GM11168 (cell line): ENCODE measurements around the gene SERPINB11.
"Not testable (repeated sequence)": the region's sequence is repeated elsewhere in the genome, so short reads cannot be mapped to it uniquely, and the experiment has no call there.

Experiments used
- in situ Hi-C: fragments of 300-500 bp; cut with MboI; formaldehyde crosslinking; loops from one replicate; pipeline ENCODE4 v1.12.0; 2022; ENCODE audit warnings: low sequenced_read_pairs; ENCODE audit not compliant: unreplicated experiment

The SERPINB11 gene

GRCh38 chr18:63702660-63703059 is at the start of gene SERPINB11:
SERPINB11 (plus strand) TSS chr18:63702960; CDS start chr18:63710194, 7,234 bp downstream.
- in situ Hi-C loops, result no loop called here

GRCh38 chr18:63658920-63659319 is 43.8 kb upstream of the SERPINB11 start:
- in situ Hi-C loops, result not testable (repeated sequence)

- in situ Hi-C loops, result not testable (repeated sequence)
Observed at GRCh38 chr18:63661750-63662149, 41.0 kb upstream of the SERPINB11 start, which contains the start of gene SERPINB3. SERPINB3 (minus strand) TSS chr18:63661893; CDS start chr18:63661216, 677 bp downstream.

- in situ Hi-C loops, result no loop called here
Observed at GRCh38 chr18:63664571-63664970, 38.2 kb upstream of the SERPINB11 start.

- in situ Hi-C loops, result no loop called here
Observed at GRCh38 chr18:63676526-63677323, 26.0 kb upstream of the SERPINB11 start.

- in situ Hi-C loops, result no loop called here
Observed at GRCh38 chr18:63677500-63678225, 25.1 kb upstream of the SERPINB11 start.

GRCh38 chr18:63679820-63680606 is 22.7 kb upstream of the SERPINB11 start:
- in situ Hi-C loops, result no loop called here

GRCh38 chr18:63681449-63682340 is 21.1 kb upstream of the SERPINB11 start:
- in situ Hi-C loops, result no loop called here

GRCh38 chr18:63683152-63683551 is 19.6 kb upstream of the SERPINB11 start:
- in situ Hi-C loops, result no loop called here

GRCh38 chr18:63683890-63684289 is 18.9 kb upstream of the SERPINB11 start:
- in situ Hi-C loops, result no loop called here

GRCh38 chr18:63684718-63685117 is 18.0 kb upstream of the SERPINB11 start:
- in situ Hi-C loops, result no loop called here

- in situ Hi-C loops, result no loop called here
Observed at GRCh38 chr18:63686871-63687270, 15.9 kb upstream of the SERPINB11 start.

GRCh38 chr18:63689064-63689463 is 13.7 kb upstream of the SERPINB11 start:
- in situ Hi-C loops, result no loop called here

- in situ Hi-C loops, result no loop called here
Observed at GRCh38 chr18:63697097-63697660, 5.6 kb upstream of the SERPINB11 start.

- in situ Hi-C loops, result no loop called here
Observed at GRCh38 chr18:63700501-63700900, 2.3 kb upstream of the SERPINB11 start.

GRCh38 chr18:63701952-63702351 is 808 bp upstream of the SERPINB11 start:
- in situ Hi-C loops, result no loop called here

- in situ Hi-C loops, result no loop called here
Observed at GRCh38 chr18:63705401-63705800, 2.6 kb downstream of the SERPINB11 start.

GRCh38 chr18:63707816-63708215 is 5.1 kb downstream of the SERPINB11 start:
- in situ Hi-C loops, result no loop called here

- in situ Hi-C loops, result no loop called here
Observed at GRCh38 chr18:63708650-63709049, 5.9 kb downstream of the SERPINB11 start.
